Peyer's patch (tissue), 4 donors: ENCODE measurements around the gene SMIM38. TPM values are rescaled to one million over a fixed set of nuclear protein-coding genes. Genes with fewer than 3 reads are reported as not detected.

ENCODE experiments used
- DNase-seq, 3 donors: peaks; one replicate each; pipeline ENCODE4 v3.0.0-alpha.2; 2017 to 2019
- H3K27ac ChIP-seq, 4 donors: fragments of 200-600 bp; sonication (generic); one replicate each; pipeline ENCODE4 v1.5.1; 2016 to 2019
- H3K27me3 ChIP-seq, 2 donors: fragments of 200-600 bp; sonication (generic); one replicate each; pipeline ENCODE4 v1.5.1; 2019
- H3K36me3 ChIP-seq, 3 donors: fragments of 200-600 bp; sonication (generic); one replicate each; pipeline ENCODE4 v1.5.1; 2016 to 2019
- H3K4me1 ChIP-seq, 4 donors: fragments of 200-600 bp; sonication (generic); one replicate each; pipeline ENCODE4 v1.5.1; 2016 to 2019
- H3K4me3 ChIP-seq, 4 donors: fragments of 200-600 bp; sonication (generic); 1 replicate in 3 of 4; 2 replicates in 1 of 4; pipeline ENCODE4 v1.5.1; 2016 to 2019; ENCODE audit warnings: mild to moderate bottlenecking in 1 of 4
- H3K9me3 ChIP-seq, 4 donors: fragments of 200-600 bp; sonication (generic); one replicate each; pipeline ENCODE4 v1.5.1; 2016 to 2019; ENCODE audit warnings: mild to moderate bottlenecking in 1 of 4
- POLR2A ChIP-seq, 2 donors: fragments of 450-650 bp; IDR thresholded peaks; one replicate each; pipeline ENCODE4 v1.5.1; 2017; ENCODE audit warnings: antibody characterized with exemption in 2 of 2, mild to moderate bottlenecking in 2 of 2, moderate library complexity in 2 of 2
- total RNA-seq, 4 donors: library from RNA; depleted of rRNA; stranded (reverse); fragments of >200 nt; gene quantifications; one replicate each; pipeline ENCODE4 v1.1.0, GENCODE V29; 2016
- TF ChIP-seq, protein P1 (sequence below), 6 experiments: fragments of 450-650 bp in 4 of 6; fragments of 200-600 bp in 2 of 6; sonication (generic) in 1 of 6; IDR thresholded peaks; one replicate each; pipeline ENCODE4 v1.5.1; 2017 to 2019; ENCODE audit warnings: antibody characterized with exemption in 6 of 6, mild to moderate bottlenecking in 3 of 6, moderate library complexity in 1 of 6

Gene SMIM38
- total RNA-seq, 4 donors from 2014 or later = 0.95 to 2.8 TPM; not detected in 2

DNA sequence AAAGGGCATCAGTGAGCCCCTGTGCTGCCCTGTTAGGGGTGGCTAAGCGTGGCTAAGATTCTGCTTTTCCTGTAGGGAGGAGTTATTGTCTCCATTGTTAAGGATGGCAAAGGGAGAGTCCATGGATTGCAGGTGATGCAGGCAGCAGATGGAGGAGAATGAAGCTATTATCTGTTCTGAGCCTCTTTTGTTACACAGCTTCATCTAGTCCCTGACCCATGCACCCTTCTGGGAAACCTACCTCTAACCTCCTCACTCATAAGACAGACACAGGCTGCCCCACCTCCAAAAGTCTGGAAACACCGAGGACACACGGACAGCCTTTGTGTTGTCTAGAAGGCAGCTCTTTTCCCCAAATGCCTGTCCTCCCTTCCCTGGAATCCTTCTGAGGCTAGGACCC is 13.7 kb downstream of the SMIM38 start:
- Histone ChIP-seq H3K36me3 (no peaks in the 10 kb centered on the region), H3K4me3 (no peak overlapping the region), H3K27me3 (no peaks in the 10 kb centered on the region), H3K9me3 (no peaks in the 10 kb centered on the region), H3K4me1 (peaks cover 0 to 10% (median 0%) of the 10 kb centered on the region in 4 donors), H3K27ac (no peak overlapping the region)
- no peak for DNase-seq
- TF ChIP-seq, protein P1, sequence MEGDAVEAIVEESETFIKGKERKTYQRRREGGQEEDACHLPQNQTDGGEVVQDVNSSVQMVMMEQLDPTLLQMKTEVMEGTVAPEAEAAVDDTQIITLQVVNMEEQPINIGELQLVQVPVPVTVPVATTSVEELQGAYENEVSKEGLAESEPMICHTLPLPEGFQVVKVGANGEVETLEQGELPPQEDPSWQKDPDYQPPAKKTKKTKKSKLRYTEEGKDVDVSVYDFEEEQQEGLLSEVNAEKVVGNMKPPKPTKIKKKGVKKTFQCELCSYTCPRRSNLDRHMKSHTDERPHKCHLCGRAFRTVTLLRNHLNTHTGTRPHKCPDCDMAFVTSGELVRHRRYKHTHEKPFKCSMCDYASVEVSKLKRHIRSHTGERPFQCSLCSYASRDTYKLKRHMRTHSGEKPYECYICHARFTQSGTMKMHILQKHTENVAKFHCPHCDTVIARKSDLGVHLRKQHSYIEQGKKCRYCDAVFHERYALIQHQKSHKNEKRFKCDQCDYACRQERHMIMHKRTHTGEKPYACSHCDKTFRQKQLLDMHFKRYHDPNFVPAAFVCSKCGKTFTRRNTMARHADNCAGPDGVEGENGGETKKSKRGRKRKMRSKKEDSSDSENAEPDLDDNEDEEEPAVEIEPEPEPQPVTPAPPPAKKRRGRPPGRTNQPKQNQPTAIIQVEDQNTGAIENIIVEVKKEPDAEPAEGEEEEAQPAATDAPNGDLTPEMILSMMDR (IDR thresholded peaks at IDR 0.05) = no peak
- TF ChIP-seq POLR2A (IDR thresholded peaks at IDR 0.05) = no peak

- TF ChIP-seq, protein P1 (IDR thresholded peaks at IDR 0.05) = no peak
- no peak for TF ChIP-seq POLR2A (IDR thresholded peaks at IDR 0.05)
Measured at GRCh38 chr11:69170704-69171103, 15.0 kb downstream of the SMIM38 start.

DNA sequence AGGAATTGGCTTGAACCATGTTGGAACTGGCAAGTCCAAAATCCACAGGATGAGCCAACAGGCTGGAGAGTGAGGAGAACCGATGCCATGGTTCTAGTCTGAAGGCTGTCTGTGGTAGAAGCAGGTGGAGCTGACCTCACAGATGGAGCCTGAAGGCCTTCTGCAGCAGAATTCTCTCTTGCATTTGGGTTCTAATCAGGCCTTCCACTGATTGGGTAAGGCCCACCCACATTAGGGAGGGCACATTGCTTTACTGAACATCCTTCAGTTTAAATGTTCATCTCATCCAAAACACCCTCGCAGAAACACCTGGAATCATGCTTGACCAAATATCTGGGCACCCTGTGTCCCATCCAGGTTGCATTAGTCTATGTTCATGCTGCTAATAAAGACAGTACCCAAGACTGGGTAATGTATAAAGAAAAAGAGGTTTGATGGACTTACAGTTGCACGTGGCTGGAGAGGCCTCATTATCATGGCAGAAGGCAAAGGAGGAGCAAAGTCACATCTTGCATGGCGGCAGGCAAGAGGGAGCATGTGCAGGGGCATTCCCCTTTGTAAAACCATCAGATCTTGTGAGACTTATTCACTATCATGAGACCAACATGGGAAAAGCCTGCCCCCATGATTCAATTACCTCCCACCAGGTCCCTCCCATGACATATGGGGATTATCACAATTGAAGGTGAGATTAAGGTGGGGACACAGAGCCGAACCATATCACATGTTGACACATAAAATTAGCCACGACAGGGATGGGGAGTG is 15.9 kb downstream of the SMIM38 start:
- H3K4me1 ChIP-seq = peaks cover 0 to 3% (median 0%) of the 10 kb centered on the region in 4 donors
- no peak for DNase-seq
- H3K36me3 ChIP-seq = no peaks in the 10 kb centered on the region
- H3K27ac ChIP-seq = no peak overlapping the region
- H3K27me3 ChIP-seq = no peaks in the 10 kb centered on the region
- no peak for TF ChIP-seq POLR2A (IDR thresholded peaks at IDR 0.05)
- TF ChIP-seq, protein P1 (IDR thresholded peaks at IDR 0.05) = no peak
- no peaks in the 10 kb centered on the region for H3K9me3 ChIP-seq
- H3K4me3 ChIP-seq = no peak overlapping the region

More at GRCh38 chr11:69170704-69171103, 15.0 kb downstream of the SMIM38 start:
- Histone ChIP-seq H3K9me3 (no peaks in the 10 kb centered on the region), H3K4me1 (peaks cover 0 to 10% (median 0%) of the 10 kb centered on the region in 4 donors), H3K36me3 (no peaks in the 10 kb centered on the region), H3K4me3 (no peak overlapping the region), H3K27me3 (no peaks in the 10 kb centered on the region), H3K27ac (no peak overlapping the region)
- no peak for DNase-seq

- no peaks in the 10 kb centered on the region for H3K9me3 ChIP-seq
- H3K36me3 ChIP-seq = no peaks in the 10 kb centered on the region
- no peaks in the 10 kb centered on the region for H3K27me3 ChIP-seq
- no peaks in the 10 kb centered on the region for H3K4me1 ChIP-seq
- H3K4me3 ChIP-seq = no peak overlapping the region
- H3K27ac ChIP-seq = no peak overlapping the region
- DNase-seq = no peak
- no peak for TF ChIP-seq POLR2A (IDR thresholded peaks at IDR 0.05)
- TF ChIP-seq, protein P1 (IDR thresholded peaks at IDR 0.05) = no peak
Measured at GRCh38 chr11:69172674-69173073, 16.9 kb downstream of the SMIM38 start.

- DNase-seq = no peak
- TF ChIP-seq POLR2A (IDR thresholded peaks at IDR 0.05) = no peak
- TF ChIP-seq, protein P1 (IDR thresholded peaks at IDR 0.05) = no peak
- no peaks in the 10 kb centered on the region for H3K4me1 ChIP-seq
- H3K4me3 ChIP-seq = no peak overlapping the region
- H3K27me3 ChIP-seq = no peaks in the 10 kb centered on the region
- no peak overlapping the region for H3K27ac ChIP-seq
- H3K36me3 ChIP-seq = no peaks in the 10 kb centered on the region
- H3K9me3 ChIP-seq = no peaks in the 10 kb centered on the region
Measured at GRCh38 chr11:69173331-69173730, 17.6 kb downstream of the SMIM38 start.
